WI38 (cell line): Measurements from ENCODE around the gene FOSB.

ENCODE experiments used
- H3K4me3 ChIP-seq: 2 replicates; pipeline ENCODE4 v1.5.1; 2011; ENCODE audit warnings: low read depth, mild to moderate bottlenecking, control low read depth, low read length
- CTCF ChIP-seq: IDR thresholded peaks from 2 replicates; pipeline ENCODE4 v1.5.1; 2012; ENCODE audit warnings: low read depth, mild to moderate bottlenecking, control low read depth, low read length

Gene FOSB

GRCh38 chr19:45515081-45515624, 47.4 kb downstream of the FOSB start:
- TF ChIP-seq CTCF, result no peak
- H3K4me3 ChIP-seq, result no peak overlapping the region

DNA sequence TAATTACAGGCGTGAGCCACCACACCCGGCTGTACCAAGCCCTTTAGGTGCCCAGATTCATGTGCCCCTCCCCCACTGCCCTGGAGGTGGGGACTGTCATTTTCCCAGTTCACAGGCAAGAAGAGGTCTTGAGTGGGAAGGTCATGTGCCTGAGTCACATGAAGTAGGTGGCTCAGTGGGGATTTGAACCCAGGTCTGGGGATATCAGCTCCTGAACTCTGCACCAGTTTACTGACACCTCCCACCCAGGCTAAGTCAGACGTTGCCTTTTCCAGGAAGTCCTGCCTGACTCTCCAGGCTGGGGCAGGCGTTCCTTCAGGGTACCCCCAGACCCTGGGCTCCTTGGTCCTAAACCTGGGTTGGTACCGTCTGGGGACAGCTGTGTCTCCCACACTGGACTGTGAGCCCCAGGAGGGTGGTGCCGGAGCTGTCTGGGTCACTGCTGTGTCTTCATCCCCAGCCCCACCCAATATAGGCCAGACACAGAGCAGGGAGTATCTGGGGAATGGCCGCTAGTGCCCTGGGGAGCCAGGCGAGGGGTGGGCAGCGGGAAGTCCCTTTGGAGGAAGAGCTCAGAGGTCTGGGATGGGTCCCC, 48.1 kb downstream of the FOSB start:
- no peak for TF ChIP-seq CTCF
- H3K4me3 ChIP-seq, result no peak overlapping the region

GRCh38 chr19:45517238-45517637, 49.4 kb downstream of the FOSB start:
- TF ChIP-seq CTCF, result no peak

DNA sequence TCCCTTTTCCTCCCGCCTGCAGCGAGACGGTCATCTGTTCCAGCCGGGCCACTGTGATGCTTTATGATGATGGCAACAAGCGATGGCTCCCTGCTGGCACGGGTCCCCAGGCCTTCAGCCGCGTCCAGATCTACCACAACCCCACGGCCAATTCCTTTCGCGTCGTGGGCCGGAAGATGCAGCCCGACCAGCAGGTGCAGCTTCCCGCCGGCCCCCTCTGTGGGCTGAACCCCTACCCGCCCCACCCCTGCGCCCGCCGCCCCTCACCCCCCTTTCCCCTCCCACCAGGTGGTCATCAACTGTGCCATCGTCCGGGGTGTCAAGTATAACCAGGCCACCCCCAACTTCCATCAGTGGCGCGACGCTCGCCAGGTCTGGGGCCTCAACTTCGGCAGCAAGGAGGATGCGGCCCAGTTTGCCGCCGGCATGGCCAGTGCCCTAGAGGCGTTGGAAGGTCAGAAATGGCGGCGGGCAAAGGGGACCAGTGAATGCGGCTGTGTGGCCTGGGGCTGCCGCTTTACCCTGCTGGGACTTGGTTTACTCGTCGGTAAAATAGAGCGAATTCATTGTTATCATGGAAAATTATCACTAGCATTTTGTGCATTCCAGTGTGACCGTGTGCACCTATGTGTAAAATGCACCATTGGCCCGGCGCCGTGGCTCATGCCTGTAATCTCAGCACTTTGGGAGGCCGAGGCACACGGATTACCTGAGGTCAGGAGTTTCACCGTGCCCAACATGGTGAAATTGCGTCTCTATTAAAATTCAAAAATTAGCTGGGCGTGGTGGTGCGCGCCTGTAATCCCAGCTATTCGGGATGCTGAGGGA, 50.1 kb downstream of the FOSB start:
- no peak overlapping the region for H3K4me3 ChIP-seq
- TF ChIP-seq CTCF, result no peak

More at GRCh38 chr19:45517238-45517637, 49.4 kb downstream of the FOSB start:
- no peak overlapping the region for H3K4me3 ChIP-seq

DNA sequence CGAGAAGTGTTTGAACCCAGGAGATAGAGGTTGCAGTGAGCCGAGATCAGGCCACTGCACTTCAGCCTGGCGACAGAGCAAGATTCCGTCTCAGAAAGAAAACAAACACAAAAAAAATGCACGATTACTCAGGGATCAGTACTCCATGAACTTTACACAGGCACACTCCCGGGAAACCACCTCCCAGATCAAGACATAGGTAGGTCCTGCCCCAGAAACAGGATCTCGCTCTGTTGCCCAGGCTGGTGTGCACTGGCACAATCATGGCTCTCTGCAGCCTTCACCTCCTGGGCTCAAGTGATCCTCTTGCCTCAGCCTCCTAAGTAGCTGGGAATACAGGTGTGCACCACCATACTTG, 50.7 kb downstream of the FOSB start:
- TF ChIP-seq CTCF, result no peak
- no peak overlapping the region for H3K4me3 ChIP-seq

DNA sequence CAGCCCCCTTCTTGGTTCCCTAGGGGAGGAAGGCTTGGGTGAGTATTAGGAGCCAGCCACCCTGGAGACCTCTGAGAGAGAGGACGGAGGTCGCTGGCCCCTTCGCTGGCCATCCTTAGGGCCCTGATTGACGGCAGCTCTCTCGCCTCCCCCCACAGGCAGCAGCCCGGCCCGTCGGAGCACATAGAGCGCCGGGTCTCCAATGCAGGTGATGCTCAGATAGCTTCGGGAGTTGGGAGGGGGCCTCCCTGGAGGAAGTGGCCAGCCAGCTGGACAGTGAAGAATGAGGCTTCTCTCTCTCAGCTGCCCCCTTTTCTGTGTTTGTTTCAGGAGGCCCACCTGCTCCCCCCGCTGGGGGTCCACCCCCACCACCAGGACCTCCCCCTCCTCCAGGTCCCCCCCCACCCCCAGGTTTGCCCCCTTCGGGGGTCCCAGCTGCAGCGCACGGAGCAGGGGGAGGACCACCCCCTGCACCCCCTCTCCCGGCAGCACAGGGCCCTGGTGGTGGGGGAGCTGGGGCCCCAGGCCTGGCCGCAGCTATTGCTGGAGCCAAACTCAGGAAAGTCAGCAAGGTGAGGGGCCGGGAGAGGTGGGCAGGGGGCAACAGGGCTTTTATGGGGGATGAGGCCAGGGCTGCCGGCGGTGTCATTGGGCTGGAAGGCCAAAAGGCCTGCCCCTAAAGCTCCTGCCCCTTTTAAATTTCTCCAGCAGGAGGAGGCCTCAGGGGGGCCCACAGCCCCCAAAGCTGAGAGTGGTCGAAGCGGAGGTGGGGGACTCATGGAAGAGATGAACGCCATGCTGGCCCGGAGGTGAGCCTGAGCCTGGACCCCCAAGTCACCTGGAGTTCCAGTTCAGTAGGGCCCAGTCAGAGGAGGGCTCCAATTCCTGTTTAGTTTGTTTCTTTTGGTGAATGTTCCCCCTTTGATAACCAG, 54.5 kb downstream of the FOSB start:
- TF ChIP-seq CTCF, result no peak
- no peak overlapping the region for H3K4me3 ChIP-seq
